ENCODE data around the gene SCAF1. TPM values are rescaled to one million over a fixed set of nuclear protein-coding genes. Genes with fewer than 3 reads are reported as not detected.
A peak's percentile ranks its signal among the peaks of the same experiment; 100 is the strongest.

Gene SCAF1, protein sequence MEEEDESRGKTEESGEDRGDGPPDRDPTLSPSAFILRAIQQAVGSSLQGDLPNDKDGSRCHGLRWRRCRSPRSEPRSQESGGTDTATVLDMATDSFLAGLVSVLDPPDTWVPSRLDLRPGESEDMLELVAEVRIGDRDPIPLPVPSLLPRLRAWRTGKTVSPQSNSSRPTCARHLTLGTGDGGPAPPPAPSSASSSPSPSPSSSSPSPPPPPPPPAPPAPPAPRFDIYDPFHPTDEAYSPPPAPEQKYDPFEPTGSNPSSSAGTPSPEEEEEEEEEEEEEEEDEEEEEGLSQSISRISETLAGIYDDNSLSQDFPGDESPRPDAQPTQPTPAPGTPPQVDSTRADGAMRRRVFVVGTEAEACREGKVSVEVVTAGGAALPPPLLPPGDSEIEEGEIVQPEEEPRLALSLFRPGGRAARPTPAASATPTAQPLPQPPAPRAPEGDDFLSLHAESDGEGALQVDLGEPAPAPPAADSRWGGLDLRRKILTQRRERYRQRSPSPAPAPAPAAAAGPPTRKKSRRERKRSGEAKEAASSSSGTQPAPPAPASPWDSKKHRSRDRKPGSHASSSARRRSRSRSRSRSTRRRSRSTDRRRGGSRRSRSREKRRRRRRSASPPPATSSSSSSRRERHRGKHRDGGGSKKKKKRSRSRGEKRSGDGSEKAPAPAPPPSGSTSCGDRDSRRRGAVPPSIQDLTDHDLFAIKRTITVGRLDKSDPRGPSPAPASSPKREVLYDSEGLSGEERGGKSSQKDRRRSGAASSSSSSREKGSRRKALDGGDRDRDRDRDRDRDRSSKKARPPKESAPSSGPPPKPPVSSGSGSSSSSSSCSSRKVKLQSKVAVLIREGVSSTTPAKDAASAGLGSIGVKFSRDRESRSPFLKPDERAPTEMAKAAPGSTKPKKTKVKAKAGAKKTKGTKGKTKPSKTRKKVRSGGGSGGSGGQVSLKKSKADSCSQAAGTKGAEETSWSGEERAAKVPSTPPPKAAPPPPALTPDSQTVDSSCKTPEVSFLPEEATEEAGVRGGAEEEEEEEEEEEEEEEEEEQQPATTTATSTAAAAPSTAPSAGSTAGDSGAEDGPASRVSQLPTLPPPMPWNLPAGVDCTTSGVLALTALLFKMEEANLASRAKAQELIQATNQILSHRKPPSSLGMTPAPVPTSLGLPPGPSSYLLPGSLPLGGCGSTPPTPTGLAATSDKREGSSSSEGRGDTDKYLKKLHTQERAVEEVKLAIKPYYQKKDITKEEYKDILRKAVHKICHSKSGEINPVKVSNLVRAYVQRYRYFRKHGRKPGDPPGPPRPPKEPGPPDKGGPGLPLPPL
- 47.0 and 53.7 TPM in 2 replicates for total RNA-seq (2014; rRNA removed; shearing (Covaris generic))
- 19.7 and 20.2 TPM in 2 replicates for polyA plus RNA-seq (2016; fragmentation: Nextera tagmentation; extraction: Ambion mirVana)
- long read RNA-seq, partial matches to known transcripts, result 1 of 1 reads
- long read RNA-seq, other reads (novel, unspliced or antisense), result 0 of 1 reads

DNA sequence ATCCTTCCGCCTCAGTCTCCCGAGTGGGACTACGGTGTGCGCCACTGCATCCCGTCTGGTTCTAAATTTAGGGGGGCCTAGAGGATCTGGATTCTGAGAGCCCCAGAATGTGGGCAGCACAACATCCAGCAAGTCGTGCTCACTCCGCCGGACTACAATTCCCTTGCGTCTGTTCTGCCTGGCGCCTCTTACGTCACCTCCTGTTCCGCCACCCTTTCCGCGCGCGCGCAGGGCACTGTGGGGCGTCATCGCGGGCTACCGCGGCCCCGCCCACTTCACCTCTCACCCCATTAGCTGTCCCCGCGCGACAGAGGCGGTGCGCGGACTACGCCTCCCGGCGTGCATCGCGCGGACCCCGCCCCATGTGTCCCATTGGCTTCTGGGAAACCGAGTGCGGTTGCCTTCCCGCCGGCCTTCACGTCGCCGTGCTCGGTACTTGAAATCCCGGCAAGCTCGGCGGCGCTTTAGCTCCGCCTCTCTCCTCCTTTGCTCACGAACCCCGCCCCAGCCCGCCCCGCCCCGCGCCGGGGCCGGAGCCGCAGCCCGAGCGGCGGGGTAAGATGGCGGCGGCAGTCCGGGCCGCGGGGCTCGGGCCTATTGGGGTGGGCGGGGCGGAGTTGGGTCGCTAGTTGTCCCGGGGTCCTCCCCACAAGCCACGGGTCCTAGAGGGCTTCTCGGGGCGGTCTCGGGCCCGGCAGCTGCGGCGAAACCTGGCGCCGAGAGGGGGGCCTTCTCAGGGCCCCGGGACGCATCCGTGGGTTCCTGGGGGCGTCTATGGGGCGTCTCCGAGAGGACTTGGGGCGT, at the start of gene SCAF1:
TSS of gene SCAF1 (plus strand) at position 522 of the 804 bp plus-strand sequence. CDS start 2,818 bp downstream, outside the sequence.
- peaks cover 11% of the 10 kb centered on the region; the same call in 1 of the 2 replicates for H3K27me3 ChIP-seq (ENCODE audit: insufficient read depth)
- Mint-ChIP-seq H3K4me1 (peaks cover 51% of the 10 kb centered on the region), H3K4me3 (peak within 1 kb of the TSS; percentile 97), H3K9me3 (no peaks in the 10 kb centered on the region), H3K27ac (peak within 1 kb of the TSS; percentile 100), H3K36me3 (ENCODE audit: low read depth) (peaks cover 17% of the 10 kb centered on the region), H3K27me3 (ENCODE audit: insufficient read depth, low read depth, poor library complexity) (peaks cover 36% of the 10 kb centered on the region)
- H3K4me2 ChIP-seq, result peak within 1 kb of the TSS; percentile 90
- peak within 1 kb of the TSS; percentile 100 for H3K4me3 ChIP-seq
- no peaks in the 10 kb centered on the region; the same call in 1 of the 2 replicates for H3K36me3 ChIP-seq (ENCODE audit: insufficient read depth)
- DNase-seq (ENCODE audit: low spot score), result peak; percentile 99
- peak within 1 kb of the TSS; percentile 100 for H3K27ac ChIP-seq (ENCODE audit: low read depth)
- ATAC-seq, result peak; percentile 31
- peaks cover 40% of the 10 kb centered on the region for H3K4me1 ChIP-seq (ENCODE audit: insufficient read depth)
- H3K9me2 ChIP-seq (ENCODE audit: insufficient read depth), result no peaks in the 10 kb centered on the region
- peaks cover 26% of the 10 kb centered on the region for H3K79me2 ChIP-seq (replicated peaks; ENCODE audit: insufficient read depth)
- peaks cover 13% of the 10 kb centered on the region for H4K20me1 ChIP-seq (replicated peaks; ENCODE audit: insufficient read depth)
- peaks cover 21% of the 10 kb centered on the region for H3F3A ChIP-seq (replicated peaks; ENCODE audit: low read depth)
- H2AFZ ChIP-seq, result peak within 1 kb of the TSS; percentile 89; the same call in 1 of the 2 replicates
- TF ChIP-seq STAT1 (IDR thresholded peaks at IDR 0.05; ENCODE audit: unreplicated experiment) (no peak), CREB1 (CRISPR knock-in tag; IDR thresholded peaks at IDR 0.05; ENCODE audit: low read depth) (peak; percentile 96), ETS1 (IDR thresholded peaks at IDR 0.05) (peak; percentile 99), EZH2 (IDR thresholded peaks at IDR 0.05; ENCODE audit: low read depth, unreplicated experiment) (no peak), POLR2AphosphoS5 (IDR thresholded peaks at IDR 0.05; ENCODE audit: low read depth) (peak; percentile 50; the same call in 1 of the 2 replicates)
- TF ChIP-seq, protein P1, sequence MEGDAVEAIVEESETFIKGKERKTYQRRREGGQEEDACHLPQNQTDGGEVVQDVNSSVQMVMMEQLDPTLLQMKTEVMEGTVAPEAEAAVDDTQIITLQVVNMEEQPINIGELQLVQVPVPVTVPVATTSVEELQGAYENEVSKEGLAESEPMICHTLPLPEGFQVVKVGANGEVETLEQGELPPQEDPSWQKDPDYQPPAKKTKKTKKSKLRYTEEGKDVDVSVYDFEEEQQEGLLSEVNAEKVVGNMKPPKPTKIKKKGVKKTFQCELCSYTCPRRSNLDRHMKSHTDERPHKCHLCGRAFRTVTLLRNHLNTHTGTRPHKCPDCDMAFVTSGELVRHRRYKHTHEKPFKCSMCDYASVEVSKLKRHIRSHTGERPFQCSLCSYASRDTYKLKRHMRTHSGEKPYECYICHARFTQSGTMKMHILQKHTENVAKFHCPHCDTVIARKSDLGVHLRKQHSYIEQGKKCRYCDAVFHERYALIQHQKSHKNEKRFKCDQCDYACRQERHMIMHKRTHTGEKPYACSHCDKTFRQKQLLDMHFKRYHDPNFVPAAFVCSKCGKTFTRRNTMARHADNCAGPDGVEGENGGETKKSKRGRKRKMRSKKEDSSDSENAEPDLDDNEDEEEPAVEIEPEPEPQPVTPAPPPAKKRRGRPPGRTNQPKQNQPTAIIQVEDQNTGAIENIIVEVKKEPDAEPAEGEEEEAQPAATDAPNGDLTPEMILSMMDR (conservative IDR thresholded peaks at IDR 0.05; ENCODE audit: low read depth in 2 of 2), result no peak

Measured in GM23338 (cell line).